Measurements from ENCODE around the gene NBEA.

NBEA gene

DNA sequence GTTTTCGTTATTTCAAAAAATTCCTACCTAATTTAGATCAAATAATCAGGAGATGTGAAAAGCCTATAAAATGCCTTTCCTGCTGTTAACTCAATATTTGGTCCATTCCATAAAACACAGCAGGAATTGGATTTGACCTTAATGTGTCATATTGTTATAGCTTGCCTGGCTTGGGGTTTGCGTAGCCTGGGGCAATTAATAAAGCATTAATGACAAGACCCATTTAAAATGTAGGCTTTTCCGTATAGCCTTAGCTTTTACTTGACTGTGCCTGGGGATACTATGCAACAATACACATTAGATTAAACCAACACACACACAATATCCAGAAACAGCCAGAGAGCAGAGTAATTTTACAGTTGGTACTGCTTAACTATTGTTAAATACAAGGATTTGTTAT is 651.6 kb downstream of the NBEA start:
- no peak for DNase-seq (ENCODE audit: low read depth)

DNA sequence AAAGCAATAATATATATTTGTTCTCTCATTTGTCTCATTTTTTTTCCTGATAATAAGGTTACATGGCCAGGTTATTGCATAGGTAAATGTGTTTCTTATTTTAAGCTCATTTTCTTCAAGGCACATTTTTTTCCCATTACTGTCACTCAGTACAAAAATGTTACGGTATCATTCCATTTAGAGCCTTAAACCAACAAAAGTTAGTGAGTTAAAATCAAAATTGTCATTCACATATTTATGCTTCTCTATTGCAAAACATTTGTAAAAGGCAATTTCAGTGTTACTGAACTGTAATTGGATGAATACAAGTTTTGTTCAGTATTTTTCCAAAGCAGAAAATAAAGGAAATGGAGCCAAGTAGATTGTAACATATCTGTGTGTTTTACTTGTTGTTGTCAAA is 652.0 kb downstream of the NBEA start:
- DNase-seq (ENCODE audit: low read depth): no peak

GRCh38 chr13:35595181-35595580 is 653.1 kb downstream of the NBEA start:
- DNase-seq (ENCODE audit: low read depth): no peak

DNA sequence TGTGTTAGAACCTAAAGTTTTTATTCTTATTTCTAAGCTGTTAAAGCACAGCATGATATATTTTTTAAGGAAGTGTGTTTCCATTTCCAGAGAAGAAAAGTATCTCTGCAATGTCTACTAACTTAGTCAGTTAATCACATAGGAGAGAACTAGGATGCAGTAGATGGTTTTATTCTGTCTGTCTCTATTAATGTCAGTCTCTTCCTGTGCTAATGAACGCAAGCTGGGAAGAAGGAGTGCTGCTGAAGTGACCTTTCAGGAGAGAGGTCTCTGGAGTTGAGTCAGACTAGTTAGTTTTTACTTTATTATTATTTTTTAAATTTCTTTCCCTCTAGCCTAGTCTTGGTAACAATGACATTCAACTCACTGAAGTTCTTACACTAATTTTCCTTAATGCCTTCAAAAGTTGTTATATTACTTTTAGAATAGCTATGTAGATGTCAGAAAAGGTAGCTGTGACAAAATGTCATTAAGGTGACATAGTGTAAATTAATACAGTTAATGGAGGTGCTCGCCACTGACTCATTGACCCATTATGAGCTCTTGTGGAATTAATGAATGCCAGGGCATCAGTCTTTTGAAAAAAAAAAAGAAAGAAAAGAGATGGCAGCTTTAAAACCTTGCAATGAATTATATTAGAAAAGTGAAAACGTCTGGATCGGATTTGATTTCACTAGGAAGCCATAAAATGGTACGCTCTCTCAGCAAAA is 654.4 kb downstream of the NBEA start:
- DNase-seq (ENCODE audit: low read depth): no peak

DNA sequence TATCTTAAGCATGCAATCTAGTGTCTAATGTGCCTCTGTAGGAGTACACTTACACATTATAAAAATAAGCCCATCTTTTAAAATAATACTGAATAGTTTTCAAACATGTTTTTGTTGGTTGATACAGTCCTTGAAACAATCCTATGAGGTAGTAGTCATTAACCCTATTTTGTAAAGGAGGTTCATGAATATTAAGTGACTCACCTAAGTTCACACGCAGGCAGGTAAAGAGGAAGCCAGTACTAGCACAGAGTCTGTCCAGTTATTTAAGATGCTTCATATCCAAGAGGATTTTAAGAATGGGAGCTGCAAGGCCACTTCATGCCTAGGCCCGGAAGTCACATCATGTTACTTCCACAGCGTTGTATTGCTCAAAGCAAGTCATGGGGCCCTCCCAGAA is 655.4 kb downstream of the NBEA start:
- DNase-seq (ENCODE audit: low read depth): no peak

DNA sequence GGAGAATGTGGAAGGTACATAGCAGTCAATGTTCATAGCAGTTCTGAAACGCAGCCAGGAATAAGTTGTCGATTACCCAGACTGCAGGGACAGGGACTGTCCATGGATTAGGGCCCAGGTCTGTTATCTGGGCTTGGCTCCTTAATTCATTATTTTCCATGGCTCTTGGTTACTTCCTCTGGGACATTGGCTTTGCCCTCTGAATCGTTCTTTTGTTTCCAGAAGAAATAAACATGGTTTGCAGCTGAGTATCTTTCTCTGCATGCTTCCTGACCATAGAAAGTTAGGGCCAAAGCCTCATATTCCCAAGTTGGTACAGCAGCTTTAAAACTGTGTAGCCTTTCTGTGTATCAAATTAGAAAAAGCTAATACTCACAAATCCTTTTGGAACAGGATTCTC is 656.2 kb downstream of the NBEA start:
- DNase-seq (ENCODE audit: low read depth): no peak

DNA sequence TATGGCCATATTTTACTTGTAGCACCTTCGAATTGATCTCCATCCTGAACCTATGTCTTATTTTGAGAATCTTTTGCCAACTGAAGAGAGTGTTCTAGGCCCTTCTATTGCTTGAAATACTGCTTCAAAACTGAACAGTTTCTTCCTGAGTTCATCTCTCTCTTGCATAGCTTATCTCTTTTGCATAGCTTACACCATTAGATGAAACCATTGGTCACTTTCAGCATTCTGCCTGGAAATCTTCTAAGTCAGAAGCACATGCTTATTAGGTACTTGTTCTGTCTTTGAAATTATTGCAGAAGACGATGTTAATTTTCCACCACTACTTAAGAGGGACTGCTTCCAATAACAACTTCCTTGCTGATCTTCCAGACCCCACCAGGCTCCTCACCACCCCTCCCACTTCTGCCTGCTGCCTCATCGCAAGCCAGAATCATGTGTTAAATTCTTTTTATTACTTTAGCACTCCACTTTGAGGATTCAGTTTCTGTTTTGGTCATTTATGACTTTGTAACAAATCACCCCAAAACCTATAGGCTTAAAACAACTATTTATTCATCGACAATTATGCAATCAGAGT is 656.8 kb downstream of the NBEA start:
- no peak for DNase-seq (ENCODE audit: low read depth)

- no peak for DNase-seq (ENCODE audit: low read depth)
These were observed 657.3 kb downstream of the NBEA start for GRCh38 chr13:35599384-35599783.

DNA sequence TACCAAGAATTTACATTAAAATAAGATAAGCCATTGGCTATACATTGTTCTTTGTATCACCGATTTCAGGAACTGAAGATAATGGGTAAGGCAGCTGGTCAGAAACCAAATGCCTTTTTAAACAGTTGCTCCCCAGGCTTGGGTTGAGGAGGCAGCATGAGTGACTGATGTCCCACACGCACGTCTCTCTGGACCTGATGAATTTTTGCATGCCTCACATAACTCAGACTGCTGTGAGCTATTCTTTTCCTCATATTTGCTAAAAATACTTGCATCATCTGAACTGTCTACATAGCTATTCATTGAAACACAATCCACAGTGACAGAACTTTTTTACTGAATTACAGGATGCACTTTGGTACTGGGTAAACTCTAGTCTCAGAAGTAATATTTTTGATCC is 658.1 kb downstream of the NBEA start:
- DNase-seq (ENCODE audit: low read depth): no peak

- DNase-seq (ENCODE audit: low read depth): no peak
These were observed 661.7 kb downstream of the NBEA start for GRCh38 chr13:35603593-35604285.

- no peak for DNase-seq (ENCODE audit: low read depth)
These were observed 672.6 kb downstream of the NBEA start for GRCh38 chr13:35614666-35615065.

GRCh38 chr13:35617420-35617819 is 675.4 kb downstream of the NBEA start:
- no peak for DNase-seq (ENCODE audit: low read depth)

GRCh38 chr13:35618565-35619083 is 676.6 kb downstream of the NBEA start:
- DNase-seq (ENCODE audit: low read depth): no peak

DNA sequence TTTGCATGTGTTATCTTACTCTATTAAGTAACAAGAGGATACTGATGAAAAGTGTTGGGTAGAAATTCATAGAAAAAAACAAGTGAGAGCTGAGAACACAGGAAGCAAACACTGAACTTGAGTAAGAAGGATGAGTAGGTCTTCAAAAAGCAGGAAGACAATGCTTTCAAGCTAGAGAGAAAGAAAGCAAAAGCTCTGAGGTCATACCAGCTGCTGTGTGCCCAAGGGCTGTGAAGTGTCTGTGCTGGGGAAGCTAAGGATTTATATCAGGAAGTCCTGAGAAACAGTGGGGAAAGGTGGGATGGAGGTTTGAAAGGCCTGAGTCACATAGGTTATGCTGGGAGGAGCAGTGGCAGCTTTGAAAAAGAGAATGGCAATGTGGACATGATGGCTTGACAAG is 679.9 kb downstream of the NBEA start:
- no peak for DNase-seq (ENCODE audit: low read depth)

- no peak for DNase-seq (ENCODE audit: low read depth)
These were observed 687.0 kb downstream of the NBEA start for GRCh38 chr13:35629026-35629425.

DNA sequence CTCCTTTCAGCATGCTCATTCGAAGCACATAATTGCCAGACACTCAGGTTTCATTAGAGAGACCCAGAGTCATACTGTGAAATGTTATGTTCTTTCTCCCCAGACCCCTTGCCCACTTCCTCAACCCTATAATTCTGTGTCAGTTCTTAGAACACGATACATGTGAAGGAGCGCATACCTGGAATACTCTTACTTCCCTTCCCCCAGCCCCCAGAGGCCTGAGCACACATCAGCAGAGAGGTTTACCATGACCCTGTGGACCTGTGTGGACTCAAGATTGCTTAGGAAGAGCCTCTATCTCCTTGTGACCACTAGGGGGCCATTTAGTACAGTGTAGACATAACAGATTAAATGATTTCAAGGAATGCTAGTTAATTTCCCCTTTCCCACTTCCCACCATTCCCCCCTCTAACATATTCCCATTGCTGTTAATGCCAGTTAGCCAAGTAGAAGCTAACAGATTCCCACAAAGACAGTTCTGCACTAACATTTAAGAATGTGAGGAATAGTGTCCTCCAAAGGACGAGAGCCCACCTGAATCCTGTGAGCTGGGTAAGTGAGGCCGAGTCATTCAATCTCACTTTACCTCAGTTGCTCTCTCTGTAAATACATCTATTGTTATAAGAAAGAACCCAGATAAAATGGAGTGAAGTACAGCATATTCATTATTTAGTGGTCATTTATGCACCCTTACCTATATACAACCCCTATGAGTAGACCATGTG is 688.6 kb downstream of the NBEA start:
- DNase-seq (ENCODE audit: low read depth): no peak

DNA sequence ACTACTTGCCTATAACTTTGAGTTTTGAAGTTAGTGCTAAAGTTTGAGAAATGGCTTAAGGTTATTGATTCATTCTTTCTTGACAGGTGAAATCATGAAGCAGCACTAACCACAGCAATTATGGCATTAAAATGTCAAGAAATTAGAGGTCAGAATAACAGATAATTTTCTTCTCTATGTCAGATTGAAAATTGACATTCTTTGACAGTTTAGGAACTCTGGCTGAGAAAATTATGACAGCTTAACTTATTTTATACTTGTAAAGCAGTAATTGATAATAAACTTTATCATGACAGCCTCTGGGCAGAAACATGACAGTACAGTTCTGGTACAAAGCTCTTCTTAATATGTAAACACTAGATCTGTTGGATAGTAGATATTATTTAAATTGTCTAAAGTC is 689.6 kb downstream of the NBEA start:
- DNase-seq (ENCODE audit: low read depth): no peak

DNA sequence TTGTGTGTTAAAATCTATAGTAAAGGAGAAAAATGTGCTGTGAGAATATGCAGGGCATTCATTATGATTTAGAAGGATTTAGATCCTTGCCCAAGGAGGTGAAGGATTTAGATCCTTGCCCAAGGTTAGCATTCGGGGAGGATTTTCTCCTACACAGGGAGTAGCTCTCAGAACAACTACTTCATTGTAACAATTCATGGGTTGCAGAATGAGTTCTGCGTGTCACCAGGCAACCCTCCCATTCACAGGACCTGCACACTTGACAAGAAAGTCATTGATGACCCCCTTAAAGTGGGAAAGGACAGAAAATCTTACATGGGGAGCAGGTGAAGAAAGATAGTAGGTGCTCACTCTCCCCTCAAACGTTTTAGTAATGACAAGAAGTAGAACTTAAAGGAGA is 701.6 kb downstream of the NBEA start:
- DNase-seq (ENCODE audit: low read depth): no peak

- DNase-seq (ENCODE audit: low read depth): no peak
These were observed 704.1 kb downstream of the NBEA start for GRCh38 chr13:35646056-35646774.

- DNase-seq (ENCODE audit: low read depth): no peak
These were observed 706.1 kb downstream of the NBEA start for GRCh38 chr13:35648201-35648600.

GRCh38 chr13:35649162-35649561 is 707.1 kb downstream of the NBEA start:
- DNase-seq (ENCODE audit: low read depth): no peak

GRCh38 chr13:35659796-35660195 is 717.7 kb downstream of the NBEA start:
- DNase-seq (ENCODE audit: low read depth): no peak

Measured in activated gamma-delta T cell treated with anti-CD3 and anti-CD28 coated beads, Interleukin-2, amount 50 U/mL, for 16 hours (primary cell).